ENCODE data around the gene CD37. TPM values are rescaled to one million over a fixed set of nuclear protein-coding genes. Genes with fewer than 3 reads are reported as not detected.

The CD37 gene
- total and polyA plus RNA-seq, 10 of the 15 experiments (the other 5 are each of a cell fraction or from before 2014, with no cell fraction given), result 34.1 to 359 (median 108) TPM

DNA sequence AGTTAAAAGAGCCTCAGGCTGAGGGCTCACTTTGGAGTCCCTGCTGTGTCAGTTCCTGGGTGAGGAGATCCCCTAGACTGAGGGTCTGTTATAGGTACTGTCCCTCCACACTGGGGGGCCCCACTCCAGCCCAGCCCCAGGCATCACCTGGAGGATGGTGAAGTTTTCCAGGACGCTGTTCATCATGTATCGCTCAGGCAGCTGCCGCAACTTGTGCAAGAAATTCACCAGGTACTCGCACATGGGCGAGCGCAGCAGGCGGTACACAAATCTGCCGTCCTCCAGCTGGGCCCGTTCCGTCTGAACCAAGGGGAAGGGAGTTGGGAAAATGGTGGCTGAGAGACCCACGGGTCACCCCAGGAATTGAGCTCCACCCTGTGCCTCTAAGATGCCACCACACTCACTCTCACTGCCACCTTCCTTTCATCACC lies 7.1 kb downstream of the CD37 start:
- RAD21 ChIA-PET (ENCODE audit: unreplicated experiment), result interaction anchor here (1.6 kb wide), 1 partner anchor 8 kb away, joined by 4 read pairs; no protein-coding TSS in a partner anchor
- intact Hi-C loops (cut with micrococcal nuclease; ENCODE audit: unreplicated experiment), result no loop called here
- ATAC-seq, result no peak
- CTCF ChIA-PET, result interaction anchor here (0.6 to 3.0 kb wide), 3 partner anchors 14 to 25 kb away, joined by 3 to 17 read pairs (median 4); no protein-coding TSS in a partner anchor
- Histone ChIP-seq H3K9me3 (replicated peaks; ENCODE audit: control insufficient read depth, insufficient read depth, low read length) (no peaks in the 10 kb centered on the region), H3K36me3 (ENCODE audit: control insufficient read depth in 2 of 2, insufficient read depth in 2 of 2, low read length in 1 of 2) (peaks cover 0 to 3% of the 10 kb centered on the region in 2 experiments; a peak in 1 of 4 replicates), H4K20me1 (ENCODE audit: control insufficient read depth, insufficient read depth) (no peaks in the 10 kb centered on the region), H3K4me1 (ENCODE audit: control insufficient read depth, insufficient read depth, low read length) (peaks cover 22% of the 10 kb centered on the region), H3K4me3 (no peak overlapping the region), H3K4me2 (ENCODE audit: control insufficient read depth, insufficient read depth) (no peak overlapping the region), H2AFZ (ENCODE audit: control insufficient read depth, low read depth, low read length) (no peak overlapping the region), H3K9ac (ENCODE audit: control insufficient read depth, insufficient read depth, low read length) (no peak overlapping the region), H3K79me2 (ENCODE audit: control insufficient read depth, insufficient read depth, low read length) (peaks cover 13% of the 10 kb centered on the region), H3K27ac (ENCODE audit: control insufficient read depth, insufficient read depth) (no peak overlapping the region), H3K27me3 (replicated peaks in 1 of 2; ENCODE audit: control insufficient read depth in 2 of 2, insufficient read depth in 2 of 2, low read length in 1 of 2) (no peaks in the 10 kb centered on the region)
- no peak for DNase-seq (ENCODE audit: low read depth, low spot score)
- no peak for FAIRE-seq
- in situ Hi-C loops (cut with MboI), result no loop called here
- TF ChIP-seq, protein P1, sequence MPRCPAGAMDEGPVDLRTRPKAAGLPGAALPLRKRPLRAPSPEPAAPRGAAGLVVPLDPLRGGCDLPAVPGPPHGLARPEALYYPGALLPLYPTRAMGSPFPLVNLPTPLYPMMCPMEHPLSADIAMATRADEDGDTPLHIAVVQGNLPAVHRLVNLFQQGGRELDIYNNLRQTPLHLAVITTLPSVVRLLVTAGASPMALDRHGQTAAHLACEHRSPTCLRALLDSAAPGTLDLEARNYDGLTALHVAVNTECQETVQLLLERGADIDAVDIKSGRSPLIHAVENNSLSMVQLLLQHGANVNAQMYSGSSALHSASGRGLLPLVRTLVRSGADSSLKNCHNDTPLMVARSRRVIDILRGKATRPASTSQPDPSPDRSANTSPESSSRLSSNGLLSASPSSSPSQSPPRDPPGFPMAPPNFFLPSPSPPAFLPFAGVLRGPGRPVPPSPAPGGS (IDR thresholded peaks at IDR 0.05; ENCODE audit: borderline replicate concordance, insufficient read depth, low read depth, low read length, poor library complexity, severe bottlenecking), result peak; percentile 44
- TF ChIP-seq MEF2A (IDR thresholded peaks at IDR 0.05; ENCODE audit: insufficient read depth, low read depth, low read length), result no peak
- SMC1A ChIA-PET (ENCODE audit: uncharacterized antibody, unreplicated experiment), result interaction anchor here (0.6 to 3.2 kb wide), 2 partner anchors 10 to 102 kb away, joined by 3 to 11 read pairs; no protein-coding TSS in a partner anchor
- WGBS (ENCODE audit: insufficient coverage, insufficient replicate concordance, low lambda C conversion rate, missing lambda C conversion rate), result 81% methylated on average over 10 of the region's 11 CpGs
- no TSS peak for BruUV-seq (replicated peaks)
- POLR2A ChIA-PET, result interaction anchor here (0.9 to 1.1 kb wide), 2 partner anchors 10 to 36 kb away, joined by 3 to 5 read pairs; no protein-coding TSS in a partner anchor

DNA sequence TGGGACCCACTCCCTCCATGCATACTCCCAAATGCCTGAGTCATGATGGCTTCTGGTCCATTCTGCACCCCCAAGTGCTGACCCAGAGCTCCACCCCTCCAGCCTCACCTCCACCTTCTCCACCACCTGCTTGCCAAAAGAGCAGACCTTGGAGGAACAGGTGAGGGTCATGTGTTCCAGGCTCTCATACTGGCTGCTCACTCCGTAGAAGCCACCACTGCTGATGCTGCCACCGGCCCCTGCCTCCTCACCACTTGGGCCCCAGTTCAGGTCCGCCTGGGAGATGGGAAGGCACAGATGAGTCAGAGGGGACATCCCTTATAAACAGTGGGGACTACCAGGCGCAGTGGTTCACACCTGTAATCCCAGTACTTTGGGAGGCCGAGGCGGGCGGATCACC lies 7.9 kb downstream of the CD37 start:
- Histone ChIP-seq H2AFZ (ENCODE audit: control insufficient read depth, low read depth, low read length) (no peak overlapping the region), H3K4me1 (ENCODE audit: control insufficient read depth, insufficient read depth, low read length) (peaks cover 22% of the 10 kb centered on the region), H4K20me1 (ENCODE audit: control insufficient read depth, insufficient read depth) (no peaks in the 10 kb centered on the region), H3K27ac (ENCODE audit: control insufficient read depth, insufficient read depth) (no peak overlapping the region), H3K79me2 (ENCODE audit: control insufficient read depth, insufficient read depth, low read length) (peaks cover 5% of the 10 kb centered on the region), H3K36me3 (ENCODE audit: control insufficient read depth in 2 of 2, insufficient read depth in 2 of 2, low read length in 1 of 2) (peaks cover 0 to 3% of the 10 kb centered on the region in 2 experiments; a peak in 1 of 4 replicates), H3K4me2 (ENCODE audit: control insufficient read depth, insufficient read depth) (no peak overlapping the region), H3K9me3 (replicated peaks; ENCODE audit: control insufficient read depth, insufficient read depth, low read length) (no peaks in the 10 kb centered on the region), H3K4me3 (no peak overlapping the region), H3K27me3 (replicated peaks in 1 of 2; ENCODE audit: control insufficient read depth in 2 of 2, insufficient read depth in 2 of 2, low read length in 1 of 2) (no peaks in the 10 kb centered on the region), H3K9ac (ENCODE audit: control insufficient read depth, insufficient read depth, low read length) (no peak overlapping the region)
- no TSS peak for BruUV-seq (replicated peaks)
- ChIA-PET CTCF (interaction anchor here (0.6 kb wide), 2 partner anchors 14 to 24 kb away, joined by 3 to 4 read pairs; no protein-coding TSS in a partner anchor), POLR2A (interaction anchor here (0.6 kb wide), 2 partner anchors 10 to 102 kb away, joined by 3 read pairs; no protein-coding TSS in a partner anchor), RAD21 (ENCODE audit: unreplicated experiment) (interaction anchor here (1.6 kb wide), 1 partner anchor 9 kb away, joined by 4 read pairs; no protein-coding TSS in a partner anchor), SMC1A (ENCODE audit: uncharacterized antibody, unreplicated experiment) (no interaction called here)
- intact Hi-C loops (cut with micrococcal nuclease; ENCODE audit: unreplicated experiment), result no loop called here
- no peak for ATAC-seq
- no peak for DNase-seq (ENCODE audit: low read depth, low spot score)
- WGBS (ENCODE audit: insufficient coverage, insufficient replicate concordance, low lambda C conversion rate, missing lambda C conversion rate), result 21% methylated on average over 7 of the region's 7 CpGs
- in situ Hi-C loops (cut with MboI), result no loop called here
- no peak for FAIRE-seq
- TF ChIP-seq IKZF2 (IDR thresholded peaks at IDR 0.05) (peak; percentile 29 to 67; a peak in 2 of 4 replicates), EED (IDR thresholded peaks at IDR 0.05; ENCODE audit: low read depth) (0 out of 2 replicates have a peak, but pooled peaks have one; percentile 31), RUNX3 (IDR thresholded peaks at IDR 0.05; ENCODE audit: low read length) (peak; percentile 34; the same call in 1 of the 2 replicates), JUNB (IDR thresholded peaks at IDR 0.05) (peak; percentile 19; the same call in 1 of the 2 replicates), DPF2 (IDR thresholded peaks at IDR 0.05) (peak; percentile 32; the same call in 1 of the 2 replicates), ZNF217 (IDR thresholded peaks at IDR 0.05) (0 out of 2 replicates have a peak, but pooled peaks have one; percentile 28), IKZF1 (conservative IDR thresholded peaks at IDR 0.05) (peak; percentile 60), MEF2B (IDR thresholded peaks at IDR 0.05; ENCODE audit: partially characterized antibody, poor library complexity, severe bottlenecking) (peak; percentile 49), STAT1 (conservative IDR thresholded peaks at IDR 0.05) (no peak), KLF5 (IDR thresholded peaks at IDR 0.05; ENCODE audit: partially characterized antibody) (no peak), KAT2A (conservative IDR thresholded peaks at IDR 0.05; ENCODE audit: control insufficient read depth, low read depth, low read length) (no peak)
- TF ChIP-seq, protein P2, sequence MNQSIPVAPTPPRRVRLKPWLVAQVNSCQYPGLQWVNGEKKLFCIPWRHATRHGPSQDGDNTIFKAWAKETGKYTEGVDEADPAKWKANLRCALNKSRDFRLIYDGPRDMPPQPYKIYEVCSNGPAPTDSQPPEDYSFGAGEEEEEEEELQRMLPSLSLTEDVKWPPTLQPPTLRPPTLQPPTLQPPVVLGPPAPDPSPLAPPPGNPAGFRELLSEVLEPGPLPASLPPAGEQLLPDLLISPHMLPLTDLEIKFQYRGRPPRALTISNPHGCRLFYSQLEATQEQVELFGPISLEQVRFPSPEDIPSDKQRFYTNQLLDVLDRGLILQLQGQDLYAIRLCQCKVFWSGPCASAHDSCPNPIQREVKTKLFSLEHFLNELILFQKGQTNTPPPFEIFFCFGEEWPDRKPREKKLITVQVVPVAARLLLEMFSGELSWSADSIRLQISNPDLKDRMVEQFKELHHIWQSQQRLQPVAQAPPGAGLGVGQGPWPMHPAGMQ (IDR thresholded peaks at IDR 0.05; ENCODE audit: borderline replicate concordance), result no peak
- TF ChIP-seq, protein P3, sequence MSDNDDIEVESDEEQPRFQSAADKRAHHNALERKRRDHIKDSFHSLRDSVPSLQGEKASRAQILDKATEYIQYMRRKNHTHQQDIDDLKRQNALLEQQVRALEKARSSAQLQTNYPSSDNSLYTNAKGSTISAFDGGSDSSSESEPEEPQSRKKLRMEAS (IDR thresholded peaks at IDR 0.05; ENCODE audit: low read depth, low read length), result no peak

Measured in GM12878 (cell line).